Endothelial cell of umbilical vein (primary cell): ENCODE results near the gene PLAC8L1. TPM values are rescaled to one million over a fixed set of nuclear protein-coding genes. Genes with fewer than 3 reads are reported as not detected.

Experiments used
- BruUV-seq: library from RNA; stranded (reverse); fragments of 400-500 nt; replicated peaks from 2 replicates; lab custom pipeline; 2021; lab: Mats Ljungman, UMichigan
- CTCF ChIA-PET: fragments of 300-600, 350-600 bp; sonication (Branson Sonifier 250); formaldehyde crosslinking; loops from one replicate; lab custom pipeline; 2021; ENCODE audit warnings: antibody characterized with exemption, inconsistent platforms; lab: Charles Lee
- POLR2A ChIA-PET: fragments of 300-600, 350-600 bp; sonication (Branson Sonifier 250); formaldehyde crosslinking; loops from one replicate; lab custom pipeline; 2021; ENCODE audit warnings: antibody characterized with exemption, inconsistent platforms; lab: Charles Lee
- DNase-seq: peaks from one replicate; pipeline ENCODE4 v3.0.0-alpha.2; 2011; ENCODE audit warnings: low read depth, low spot score
- FAIRE-seq: peaks from 2 replicates; lab custom pipeline; 2011; peaks lifted over from hg19 to GRCh38; lab: Jason Lieb, UNC
- H2AFZ ChIP-seq: 2 replicates; pipeline ENCODE4 v1.6.0; 2012; ENCODE audit warnings: low read depth, low read length, control low read depth, inconsistent platforms
- H3K27ac ChIP-seq: 2 replicates; pipeline ENCODE4 v1.5.1; 2011; ENCODE audit warnings: low read depth, mild to moderate bottlenecking, control low read depth, low read length, moderate library complexity; ENCODE audit not compliant: insufficient read depth
- H3K27me3 ChIP-seq, 2 experiments: 2 replicates each; pipeline versions ENCODE4 v1.6.0 to v1.6.1; 2011; ENCODE audit warnings: low read length in 2 of 2, mixed read lengths in 1 of 2; ENCODE audit not compliant: control insufficient read depth in 2 of 2, insufficient read depth in 2 of 2
- H3K36me3 ChIP-seq, 2 experiments: 2 replicates in 1 of 2; 3 replicates in 1 of 2; pipeline ENCODE4 v1.5.1; 2011; ENCODE audit warnings: low read length in 2 of 2, mild to moderate bottlenecking in 1 of 2, moderate library complexity in 1 of 2; ENCODE audit not compliant: control insufficient read depth in 2 of 2, insufficient read depth in 2 of 2; ENCODE audit errors: extremely low read depth in 1 of 2
- H3K4me1 ChIP-seq: 3 replicates; pipeline ENCODE4 v1.5.1; 2011; ENCODE audit warnings: mild to moderate bottlenecking, low read length; ENCODE audit not compliant: control insufficient read depth, insufficient read depth; ENCODE audit errors: extremely low read depth
- H3K4me2 ChIP-seq: 2 replicates; pipeline ENCODE4 v1.6.1; 2011; ENCODE audit warnings: low read length, control low read depth, mixed read lengths; ENCODE audit not compliant: insufficient read depth
- H3K4me3 ChIP-seq, 3 experiments: fragments of 200-600 bp in 1 of 3; sonication (generic), shearing (Covaris generic) in 1 of 3; replicated peaks in 1 of 3; 2 replicates each; pipeline ENCODE4 v1.5.1; 2011 to 2016; ENCODE audit warnings: control low read depth in 3 of 3, low read length in 3 of 3, mild to moderate bottlenecking in 2 of 3, inconsistent platforms in 1 of 3, low read depth in 1 of 3, moderate library complexity in 1 of 3; ENCODE audit not compliant: insufficient read depth in 1 of 3
- H3K79me2 ChIP-seq: 2 replicates; pipeline ENCODE4 v1.6.0; 2012; ENCODE audit warnings: low read length, inconsistent platforms; ENCODE audit not compliant: control insufficient read depth, insufficient read depth
- H3K9ac ChIP-seq: replicated peaks from 2 replicates; pipeline ENCODE3; 2011; ENCODE audit warnings: low read length, control low read depth; ENCODE audit not compliant: insufficient read depth; ENCODE audit errors: extremely low read depth
- H3K9me1 ChIP-seq: replicated peaks from 3 replicates; pipeline ENCODE4 v1.6.0; 2011; ENCODE audit warnings: mild to moderate bottlenecking, low read length; ENCODE audit not compliant: control insufficient read depth, insufficient read depth; ENCODE audit errors: extremely low read depth
- H3K9me3 ChIP-seq: replicated peaks from 2 replicates; pipeline ENCODE4 v1.5.1; 2012; ENCODE audit warnings: low read length, inconsistent platforms; ENCODE audit not compliant: control insufficient read depth, insufficient read depth
- H4K20me1 ChIP-seq: replicated peaks from 2 replicates; pipeline ENCODE3; 2011; ENCODE audit warnings: mild to moderate bottlenecking, low read length; ENCODE audit not compliant: control insufficient read depth, insufficient read depth; ENCODE audit errors: extremely low read depth
- CTCF ChIP-seq, 2 donors: IDR thresholded peaks; 1 replicate in 1 of 2; 2 replicates in 1 of 2; pipeline ENCODE4 v1.5.1; 2011; ENCODE audit warnings: low read length in 2 of 2, mild to moderate bottlenecking in 2 of 2, moderate library complexity in 2 of 2, control low read depth in 1 of 2, inconsistent platforms in 1 of 2, low read depth in 1 of 2; ENCODE audit not compliant: insufficient read depth in 1 of 2; ENCODE audit errors: extremely low read depth in 1 of 2
- EZH2 ChIP-seq: IDR thresholded peaks from 2 replicates; pipeline ENCODE4 v1.6.1; 2012; ENCODE audit warnings: borderline replicate concordance, low read depth, mild to moderate bottlenecking, moderate library complexity, low read length, inconsistent platforms; ENCODE audit not compliant: severe bottlenecking
- FOS ChIP-seq: IDR thresholded peaks from 2 replicates; pipeline ENCODE4 v1.6.1; 2011; ENCODE audit warnings: mild to moderate bottlenecking, low read length, moderate library complexity, borderline replicate concordance; ENCODE audit not compliant: insufficient read depth
- GATA2 ChIP-seq: IDR thresholded peaks from 2 replicates; pipeline ENCODE4 v1.7.0; 2011; ENCODE audit warnings: low read depth, mild to moderate bottlenecking, moderate library complexity, mixed read lengths, low read length; ENCODE audit not compliant: insufficient read length, insufficient read depth
- JUN ChIP-seq: IDR thresholded peaks from 2 replicates; pipeline ENCODE4 v1.6.1; 2011; ENCODE audit warnings: borderline replicate concordance, low read depth; ENCODE audit not compliant: insufficient read length, insufficient read depth
- MAX ChIP-seq: IDR thresholded peaks from 2 replicates; pipeline ENCODE4 v1.6.1; 2011; ENCODE audit not compliant: insufficient read depth, insufficient read length
- MYC ChIP-seq: IDR thresholded peaks from one replicate; pipeline ENCODE4 v1.6.1; 2011; ENCODE audit warnings: mild to moderate bottlenecking, low read depth, low read length
- POLR2A ChIP-seq: IDR thresholded peaks from 2 replicates; pipeline ENCODE4 v1.6.1; 2012; ENCODE audit warnings: low read depth, mild to moderate bottlenecking, control low read depth, low read length
- POLR2AphosphoS5 ChIP-seq: IDR thresholded peaks from 2 replicates; pipeline ENCODE4 v1.6.1; 2012; ENCODE audit warnings: low read depth, mild to moderate bottlenecking, control low read depth, low read length, moderate library complexity; ENCODE audit not compliant: insufficient read depth
- dilution Hi-C: fragments of 300-500 bp; cut with MboI; formaldehyde crosslinking; loops from one replicate; pipeline ENCODE4 v1.15.0; 2019; ENCODE audit warnings: low sequenced_read_pairs; ENCODE audit not compliant: extremely low pct_ligation_motif_present
- intact Hi-C: fragments of 100-400 bp; cut with micrococcal nuclease; formaldehyde crosslinking; loops from one replicate; pipeline ENCODE4 v1.10.0; 2022
- polyA plus RNA-seq, 4 experiments: library from polyadenylated mRNA; depleted of rRNA in 3 of 4; stranded (reverse) in 3 of 4; unstranded in 1 of 4; fragments of >200 nt; gene quantifications; 2 replicates each; pipeline versions ENCODE4 v1.2.1 to v1.2.3, GENCODE V29; 2011 to 2012; ENCODE audit warnings: missing spikeins in 1 of 4
- total RNA-seq: library from RNA; stranded (reverse); gene quantifications from 2 replicates; pipeline ENCODE4 v1.2.3, GENCODE V29; 2021

PLAC8L1 gene
- total and polyA plus RNA-seq, 2 donors (not counting 3 experiments of a cell fraction or from before 2014, with no cell fraction given) = 0.80 to 0.99 TPM

DNA sequence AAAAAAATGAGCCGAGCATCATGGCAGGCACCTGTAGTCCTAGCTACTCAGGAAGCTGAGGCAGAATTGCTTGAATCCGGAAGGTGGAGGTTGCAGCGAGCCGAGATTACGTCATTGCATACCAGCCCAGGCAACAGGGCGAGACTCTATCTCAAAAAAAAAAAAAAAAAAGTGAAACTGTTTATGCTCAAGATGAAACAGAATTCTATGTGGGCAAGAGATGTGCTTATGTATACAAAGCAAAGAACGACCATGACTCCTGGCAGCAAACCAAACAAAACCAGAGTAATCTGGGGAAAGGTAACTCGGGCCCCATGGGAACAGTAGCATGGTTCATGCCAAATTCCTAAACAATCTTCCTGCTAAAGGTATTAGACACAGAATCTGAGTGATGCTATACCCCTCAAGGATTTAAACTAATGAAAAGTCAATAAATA lies 32.6 kb upstream of the PLAC8L1 start:
- H3K9ac ChIP-seq = no peak overlapping the region
- no peaks in the 10 kb centered on the region for H3K27me3 ChIP-seq
- DNase-seq (no peak), FAIRE-seq (no peak)
- no TSS peak for BruUV-seq
- CTCF ChIA-PET = no interaction called here
- H4K20me1 ChIP-seq = no peaks in the 10 kb centered on the region
- no peak overlapping the region for H3K4me2 ChIP-seq
- H2AFZ ChIP-seq = no peak overlapping the region
- intact Hi-C loops = no loop called here
- no peaks in the 10 kb centered on the region for H3K9me1 ChIP-seq
- no peak overlapping the region for H3K4me3 ChIP-seq
- dilution Hi-C loops = no loop called here
- H3K36me3 ChIP-seq = peaks cover 5 to 9% of the 10 kb centered on the region in 2 experiments
- H3K9me3 ChIP-seq = no peaks in the 10 kb centered on the region
- no peaks in the 10 kb centered on the region for H3K4me1 ChIP-seq
- TF ChIP-seq EZH2 (no peak), POLR2A (no peak), MYC (no peak), CTCF (IDR thresholded peaks at IDR 0.05; ENCODE audit: extremely low read depth in 1 of 2, insufficient read depth in 1 of 2, low read depth in 1 of 2, low read length in 2 of 2) (no peak), GATA2 (no peak), MAX (no peak), JUN (no peak), POLR2AphosphoS5 (no peak), FOS (no peak)
- POLR2A ChIA-PET = no interaction called here
- H3K27ac ChIP-seq = no peak overlapping the region
- no peaks in the 10 kb centered on the region for H3K79me2 ChIP-seq
